Activated CD4-positive, alpha-beta T cell treated with anti-CD3 and anti-CD28 coated beads, Interleukin-2, Interleukin-6, amounts not matched to agents 100 ng/mL and 50 ng/mL, durations not matched to agents 16 hours and 8 hours (primary cell): Measurements from ENCODE around the gene FAM3D.
A peak's percentile ranks its signal among the peaks of the same experiment; 100 is the strongest.
"Not testable (repeated sequence)": the region's sequence is repeated elsewhere in the genome, so short reads cannot be mapped to it uniquely, and the experiment has no call there.

ENCODE experiments used
- DNase-seq: peaks from one replicate; pipeline ENCODE4 v3.0.0-alpha.2; 2020

Gene FAM3D

DNA sequence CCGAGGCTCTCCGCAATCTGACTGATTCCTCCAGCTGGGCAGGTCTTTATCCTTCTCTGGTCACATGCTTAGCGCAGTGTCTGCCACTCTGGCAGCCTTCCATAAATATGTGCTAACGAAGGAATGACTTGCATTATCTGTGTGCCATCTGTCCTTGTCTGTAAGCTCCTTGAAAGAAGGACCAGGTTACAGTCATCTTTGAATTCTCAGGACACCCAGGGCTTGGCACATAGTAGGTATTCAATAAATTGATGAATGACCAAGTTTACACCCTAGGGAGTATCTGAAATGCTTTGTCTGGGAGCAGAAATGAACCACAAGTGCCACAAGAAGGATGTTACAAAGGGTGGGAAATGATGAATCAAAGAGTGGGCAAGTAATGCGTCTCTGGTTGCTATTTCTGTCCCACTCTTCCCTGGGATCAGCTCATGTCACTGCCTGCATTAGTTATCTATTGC is 16.5 kb upstream of the FAM3D start:
- DNase-seq, result peak; percentile 54

GRCh38 chr3:58681863-58682262 is 15.3 kb upstream of the FAM3D start:
- peak; percentile 23 for DNase-seq

- DNase-seq, result no peak
These were observed 14.4 kb upstream of the FAM3D start for GRCh38 chr3:58680879-58681525.

DNA sequence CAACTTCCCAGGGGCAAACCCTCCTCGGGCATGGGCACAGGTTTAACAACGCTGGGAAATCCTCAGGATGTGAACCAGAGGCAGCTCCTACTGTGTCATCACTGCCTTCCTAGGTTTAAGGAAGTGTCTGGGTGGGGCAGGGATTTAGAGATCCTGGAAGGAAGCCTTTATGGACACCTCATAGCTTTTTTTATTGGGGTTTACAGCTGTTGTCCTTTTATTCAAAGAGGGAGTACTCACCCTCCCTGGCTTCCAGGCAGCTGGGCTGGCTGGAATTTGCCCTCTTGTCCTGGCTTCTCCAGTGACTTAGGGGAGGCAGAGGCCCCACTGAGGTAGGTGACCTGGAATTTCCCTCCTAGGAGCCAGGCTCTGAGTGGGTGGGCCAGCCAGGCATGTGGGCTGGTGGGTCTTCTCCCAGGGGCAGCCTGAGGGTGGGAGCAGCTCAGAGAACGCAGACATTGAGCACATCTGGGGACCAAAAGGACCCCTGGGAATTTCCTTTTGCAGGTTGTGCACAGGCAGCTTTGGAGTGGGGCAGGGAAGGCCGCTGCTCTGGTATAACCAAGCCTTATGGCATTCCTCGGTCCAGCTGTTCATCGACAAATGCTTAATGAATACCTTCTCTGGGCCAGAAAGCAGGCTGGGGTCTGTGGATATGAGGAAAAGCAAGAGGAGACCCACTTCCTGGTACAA is 13.5 kb upstream of the FAM3D start:
- no peak for DNase-seq

GRCh38 chr3:58679446-58679845 is 12.9 kb upstream of the FAM3D start:
- no peak for DNase-seq

DNA sequence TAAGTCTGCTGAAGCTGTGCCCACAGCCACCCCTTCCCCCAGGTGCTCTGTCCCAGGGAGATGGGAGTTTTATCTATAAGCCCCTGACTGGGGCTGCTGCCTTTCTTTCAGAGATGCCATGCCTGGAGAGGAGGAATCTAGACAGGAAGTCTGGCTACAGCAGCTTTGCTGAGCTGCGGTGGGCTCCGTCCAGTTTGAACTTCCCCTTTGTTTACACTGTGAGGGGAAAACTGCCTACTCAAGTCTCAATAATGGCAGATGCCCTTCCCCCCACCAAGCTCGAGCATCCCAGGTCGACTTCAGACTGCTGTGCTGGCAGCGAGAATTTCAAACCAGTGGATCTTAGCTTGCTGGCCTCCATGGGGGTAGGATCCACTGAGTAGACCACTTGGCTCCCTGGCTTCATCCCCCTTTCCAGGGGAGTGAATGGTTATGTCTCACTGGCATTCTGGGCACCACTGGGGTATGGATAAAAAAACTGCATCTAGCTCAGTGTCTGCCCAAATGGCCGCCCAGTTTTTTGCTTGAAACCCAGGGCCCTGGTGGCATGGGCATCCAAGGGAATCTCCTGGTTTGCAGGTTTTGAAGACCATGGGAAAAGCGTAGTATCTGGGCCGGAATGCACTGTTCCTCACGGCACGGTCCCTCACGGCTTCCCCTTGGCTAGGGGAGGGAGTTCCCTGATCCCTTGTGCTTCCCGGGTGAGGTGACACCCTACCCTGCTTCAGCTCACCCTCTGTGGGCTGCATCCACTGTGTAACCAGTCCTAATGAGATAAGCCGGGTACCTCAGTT is 11.8 kb upstream of the FAM3D start:
- DNase-seq, result not testable (repeated sequence)

DNA sequence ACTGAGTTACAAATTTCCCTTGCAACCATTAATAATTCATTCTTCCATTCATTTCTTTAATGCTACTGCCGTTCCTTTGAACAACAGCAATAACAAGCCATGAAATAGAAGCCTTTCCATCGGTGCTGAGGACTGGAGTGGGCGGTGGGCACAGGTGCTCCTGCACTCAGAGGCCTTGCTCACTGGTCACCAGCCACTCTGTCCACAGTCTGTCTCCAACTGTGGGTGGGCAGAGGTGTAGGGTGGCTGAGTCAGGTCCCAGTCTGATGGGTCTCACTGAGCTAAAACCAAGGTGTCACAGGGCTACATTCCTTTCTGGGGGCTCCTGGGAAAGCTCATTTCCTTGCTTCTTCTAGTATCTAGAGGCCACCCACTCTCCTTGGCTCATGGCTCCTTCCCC is 6.3 kb upstream of the FAM3D start:
- DNase-seq, result no peak

GRCh38 chr3:58672451-58672850 is 5.9 kb upstream of the FAM3D start:
- DNase-seq, result no peak

DNA sequence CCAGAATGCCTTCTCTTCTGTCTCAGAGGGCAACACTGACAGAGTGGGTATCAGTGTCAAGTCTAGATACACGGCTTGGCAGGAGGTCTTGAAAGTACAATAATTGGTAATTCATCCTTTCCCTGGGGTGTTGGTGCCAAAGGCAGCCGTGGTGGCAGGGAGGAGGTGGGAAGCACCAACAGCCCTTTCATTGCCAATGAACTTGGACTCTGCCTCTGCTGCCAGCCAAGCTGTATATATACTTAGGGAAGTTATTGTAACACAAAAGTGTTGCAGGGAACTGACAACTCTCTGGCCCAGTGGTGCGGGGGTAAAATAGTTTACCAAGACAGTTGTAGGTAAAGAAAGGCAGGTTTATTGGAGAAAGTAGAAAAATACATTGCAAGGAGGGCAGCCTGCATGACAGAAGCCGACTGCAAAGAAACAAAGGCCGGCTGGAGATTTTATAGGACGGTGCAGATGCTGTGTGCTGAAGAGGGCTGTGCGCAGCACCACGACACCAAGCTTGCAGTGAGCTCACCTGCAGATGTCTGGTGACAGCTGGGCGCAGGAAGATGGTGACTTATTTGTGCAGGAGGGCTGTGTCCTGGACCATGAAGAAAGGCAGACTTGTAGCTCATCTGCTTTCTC is 4.0 kb upstream of the FAM3D start:
- DNase-seq, result no peak

- DNase-seq, result no peak
These were observed 1.7 kb upstream of the FAM3D start for GRCh38 chr3:58668247-58668646.

DNA sequence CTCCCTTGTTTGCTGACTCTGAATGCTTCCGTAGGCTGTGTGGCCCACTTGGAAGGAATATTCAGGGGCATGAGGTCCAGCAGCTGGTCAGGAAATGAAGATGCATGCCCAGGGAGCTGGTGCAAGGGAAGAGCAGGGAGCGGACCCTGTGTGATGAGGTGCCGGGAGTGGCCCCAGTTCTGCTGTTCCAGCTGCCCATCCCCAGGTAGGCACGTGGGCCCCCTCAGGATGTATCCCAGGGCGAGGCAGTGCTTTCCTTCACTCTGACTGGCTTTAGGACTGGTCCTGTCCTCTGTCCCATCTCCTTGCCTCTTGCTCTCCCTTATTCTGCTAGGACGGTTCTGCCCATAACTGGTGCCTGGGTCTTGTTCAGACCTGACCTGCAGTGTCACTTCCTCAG is 1.1 kb upstream of the FAM3D start:
- no peak for DNase-seq

DNA sequence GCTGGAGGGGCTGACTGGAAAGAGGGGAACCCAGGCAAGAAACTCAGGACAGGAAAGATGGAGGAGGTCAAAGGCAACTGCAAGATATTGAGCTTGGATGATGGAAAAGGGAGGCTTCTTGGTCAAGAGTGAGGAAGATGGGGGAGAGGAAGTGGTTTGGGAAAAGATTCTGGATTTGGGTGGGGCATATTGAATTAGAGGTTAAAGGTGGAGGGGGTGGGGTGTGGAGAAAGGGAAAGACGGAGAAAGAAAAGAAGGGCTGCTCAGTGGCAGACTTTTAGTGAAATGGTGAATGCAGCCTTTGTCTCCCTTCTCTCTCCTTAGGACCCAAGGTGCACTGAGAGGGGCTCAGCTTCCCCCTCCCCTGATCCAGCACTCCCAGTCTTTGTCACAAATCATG is 655 bp upstream of the FAM3D start:
- DNase-seq, result no peak

- no peak for DNase-seq
These were observed 1.2 kb downstream of the FAM3D start for GRCh38 chr3:58665405-58665804.

- no peak for DNase-seq
These were observed 2.0 kb downstream of the FAM3D start for GRCh38 chr3:58664611-58665010.

GRCh38 chr3:58661836-58662420 is 4.6 kb downstream of the FAM3D start:
- no peak for DNase-seq

GRCh38 chr3:58660998-58661397 is 5.6 kb downstream of the FAM3D start:
- DNase-seq, result no peak

DNA sequence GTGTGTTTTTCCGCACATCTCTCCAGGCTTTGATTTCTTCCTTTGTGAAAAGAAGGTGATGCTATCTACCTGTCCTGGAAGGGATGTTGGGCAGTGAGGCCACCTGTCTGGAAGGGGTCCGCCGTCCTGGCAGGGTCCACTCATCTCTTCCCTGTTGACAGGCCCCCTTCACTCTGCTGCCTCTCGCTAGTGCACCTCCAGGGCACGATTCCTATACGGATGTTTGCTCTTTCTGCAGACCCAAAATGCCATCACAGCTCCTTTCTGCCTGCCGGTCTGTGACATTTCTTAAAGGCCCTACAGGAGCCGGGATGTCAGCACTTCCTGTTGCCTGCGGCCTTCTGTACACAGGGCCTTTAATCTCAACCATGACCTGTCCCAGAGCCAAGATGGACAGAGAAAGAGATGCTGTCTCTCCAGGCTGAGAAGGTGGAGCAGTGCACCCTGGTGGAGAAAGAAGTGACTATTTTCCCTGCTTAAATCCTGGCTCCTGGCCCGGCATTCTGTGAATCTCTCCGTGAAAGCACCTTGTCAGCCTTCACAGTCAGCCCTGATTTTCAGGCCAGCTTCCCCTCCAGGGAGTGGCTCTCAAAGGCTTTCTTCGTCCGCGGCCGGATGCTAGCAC is 7.4 kb downstream of the FAM3D start:
- DNase-seq, result no peak

GRCh38 chr3:58658508-58658907 is 8.1 kb downstream of the FAM3D start:
- DNase-seq, result no peak

- DNase-seq, result no peak
These were observed 8.9 kb downstream of the FAM3D start for GRCh38 chr3:58657571-58658141.

DNA sequence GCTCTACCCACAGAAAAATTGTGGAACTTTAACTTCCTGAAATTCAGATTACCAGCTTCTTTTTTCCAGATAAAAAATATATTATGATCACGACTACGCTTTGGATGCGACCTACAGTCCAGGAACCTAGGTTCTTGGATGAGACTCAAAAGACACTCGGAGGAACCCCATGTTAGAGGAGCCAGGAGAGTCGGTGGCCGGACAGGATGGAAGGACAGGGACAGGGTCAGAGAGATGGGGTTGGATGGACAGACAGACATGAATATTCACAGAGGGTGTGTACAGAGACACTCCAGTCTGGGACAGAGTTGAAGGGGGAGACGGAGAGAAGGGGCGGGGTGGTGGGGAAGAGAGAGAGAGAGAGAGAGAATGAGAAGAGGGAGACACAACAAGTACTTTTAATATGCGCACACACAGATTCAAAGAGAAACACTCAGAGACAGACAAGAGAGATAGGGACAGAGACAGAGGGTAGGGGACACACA is 9.5 kb downstream of the FAM3D start:
- no peak for DNase-seq

GRCh38 chr3:58656631-58657030 is 9.9 kb downstream of the FAM3D start:
- no peak for DNase-seq

GRCh38 chr3:58654466-58654865 is 12.1 kb downstream of the FAM3D start:
- DNase-seq, result no peak
